DMS114 treated with DMSO at 0.1 percent for 48 hours (cell line): ENCODE data around the gene THADA.
"Not testable (repeated sequence)": the region's sequence is repeated elsewhere in the genome, so short reads cannot be mapped to it uniquely, and the experiment has no call there.

Experiments
- DNase-seq: peaks from one replicate; lab custom pipeline; 2025; ENCODE audit not compliant: unreplicated experiment; lab: John Stamatoyannopoulos, UW

THADA gene

DNA sequence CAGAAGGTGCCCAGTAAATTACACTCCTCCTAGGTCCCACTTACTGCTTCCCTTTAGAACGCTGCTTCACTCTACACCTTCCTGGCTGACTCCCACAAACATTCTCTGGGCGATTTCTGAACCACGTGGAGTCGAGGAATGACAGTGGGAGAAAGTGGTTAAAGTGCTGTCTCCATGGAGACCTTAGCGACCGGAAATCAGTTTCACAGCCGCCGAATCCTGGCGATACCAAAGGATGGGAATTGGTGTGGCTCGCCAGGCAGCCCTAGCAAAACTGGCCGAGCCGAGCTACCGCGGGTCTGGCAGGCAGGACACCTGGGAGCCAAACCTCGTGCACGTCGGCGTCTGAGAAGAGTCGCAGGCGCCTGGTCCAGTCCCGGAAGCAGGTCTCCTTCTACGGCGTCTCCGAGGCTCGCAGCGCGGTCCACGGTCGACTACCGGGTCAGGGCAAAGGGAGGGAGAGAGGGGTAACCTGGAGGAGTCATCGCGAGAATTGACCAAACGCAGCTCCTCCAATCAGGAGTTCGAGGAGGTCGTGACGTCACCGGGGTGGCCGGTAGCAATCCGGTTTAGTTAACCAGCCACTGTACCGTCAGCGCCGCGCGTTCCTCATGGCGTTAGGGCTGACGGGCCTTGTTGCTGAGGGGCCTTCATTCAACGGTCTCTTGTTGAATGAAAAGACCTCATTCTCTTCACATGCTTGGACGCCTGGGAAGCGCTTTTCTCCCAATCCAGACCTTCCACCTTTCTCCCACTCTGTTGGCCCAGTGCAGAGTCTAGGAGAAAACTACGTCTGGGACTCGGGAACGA, at the start of gene THADA:
THADA (minus strand) TSS at position 436 of the 810 bp plus-strand sequence. CDS start 3,646 bp downstream, outside the sequence.
- DNase-seq: peak; percentile 96

DNA sequence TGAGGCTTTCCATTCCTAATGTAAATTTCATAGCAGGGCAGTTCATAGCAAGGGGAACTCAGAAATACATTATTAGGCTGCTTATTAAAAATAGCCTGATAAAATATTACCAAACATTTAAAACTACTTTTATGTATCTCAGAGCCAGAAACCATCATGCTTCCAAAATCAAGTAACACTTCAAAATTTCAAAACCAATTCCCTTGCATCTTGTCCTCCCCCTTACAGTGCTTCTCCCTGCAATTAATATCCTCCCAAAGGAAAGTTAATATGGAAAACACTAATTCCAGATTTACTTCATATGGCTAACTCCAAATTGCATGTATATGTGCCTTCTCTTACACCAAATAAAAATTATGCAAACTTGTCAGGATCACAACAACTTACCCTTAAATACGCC, 47.8 kb upstream of the THADA start:
- no peak for DNase-seq

GRCh38 chr2:43642363-43642762, 46.5 kb upstream of the THADA start:
- no peak for DNase-seq

- DNase-seq: peak; percentile 63
Measured at GRCh38 chr2:43637030-43637803, 41.4 kb upstream of the THADA start, which contains the start of gene PLEKHH2. TSS of gene PLEKHH2 (plus strand) at chr2:43637260. CDS start at chr2:43644674, 7,414 bp downstream.

DNA sequence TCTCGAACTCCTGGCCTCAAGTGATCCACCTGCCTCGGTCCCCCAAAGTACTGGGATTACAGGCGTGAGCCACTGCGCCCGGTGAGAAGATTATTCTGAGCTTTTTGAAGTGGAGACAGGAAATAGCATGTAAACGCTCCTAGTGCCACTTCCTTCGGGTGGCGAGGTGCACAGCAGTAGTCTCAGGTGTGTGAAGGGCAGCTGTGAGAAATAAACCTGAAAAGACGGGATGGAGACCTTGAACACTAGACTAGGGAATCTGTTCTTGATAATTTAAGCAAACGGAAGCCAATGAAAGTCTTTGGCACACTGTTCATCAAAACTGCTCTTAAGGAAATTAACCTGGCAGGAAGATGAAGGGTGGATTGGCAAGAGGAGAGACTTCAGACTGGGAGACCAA, 40.8 kb upstream of the THADA start:
- DNase-seq: no peak

- DNase-seq: not testable (repeated sequence)
Measured at GRCh38 chr2:43636153-43636552, 40.3 kb upstream of the THADA start.

DNA sequence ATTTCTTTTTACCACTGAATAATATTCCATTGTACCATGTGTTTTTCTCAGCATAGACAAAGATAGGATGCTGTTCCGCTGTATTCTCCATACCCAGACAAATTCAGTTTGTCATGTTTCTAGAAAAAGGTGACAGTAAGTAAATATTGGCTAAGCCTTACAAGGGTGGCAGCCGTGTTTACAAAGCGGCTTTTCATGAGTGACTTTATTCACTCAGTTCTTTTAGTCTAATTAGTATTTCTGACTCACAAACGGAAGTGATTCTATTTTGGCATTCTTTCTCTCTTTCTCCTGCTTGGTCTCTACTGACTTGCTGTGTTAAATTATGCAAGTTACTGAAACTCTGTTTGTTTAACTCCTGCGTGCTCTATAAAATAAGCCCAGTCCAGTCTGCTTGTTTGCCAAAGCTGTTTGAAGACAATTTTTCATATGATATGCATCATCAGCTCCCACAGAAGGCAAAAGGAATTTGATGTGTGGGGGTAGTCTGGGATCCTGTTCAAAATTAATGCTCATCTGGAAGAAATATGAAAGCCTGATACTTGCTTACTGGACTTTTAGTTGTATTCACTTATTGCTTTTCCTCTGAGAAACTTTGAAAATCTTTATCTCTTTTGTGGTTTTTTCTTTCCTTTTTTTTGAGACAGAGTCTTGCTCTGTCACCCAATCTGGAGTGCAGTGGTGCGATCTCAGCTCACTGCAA, 38.9 kb upstream of the THADA start:
- DNase-seq: no peak

DNA sequence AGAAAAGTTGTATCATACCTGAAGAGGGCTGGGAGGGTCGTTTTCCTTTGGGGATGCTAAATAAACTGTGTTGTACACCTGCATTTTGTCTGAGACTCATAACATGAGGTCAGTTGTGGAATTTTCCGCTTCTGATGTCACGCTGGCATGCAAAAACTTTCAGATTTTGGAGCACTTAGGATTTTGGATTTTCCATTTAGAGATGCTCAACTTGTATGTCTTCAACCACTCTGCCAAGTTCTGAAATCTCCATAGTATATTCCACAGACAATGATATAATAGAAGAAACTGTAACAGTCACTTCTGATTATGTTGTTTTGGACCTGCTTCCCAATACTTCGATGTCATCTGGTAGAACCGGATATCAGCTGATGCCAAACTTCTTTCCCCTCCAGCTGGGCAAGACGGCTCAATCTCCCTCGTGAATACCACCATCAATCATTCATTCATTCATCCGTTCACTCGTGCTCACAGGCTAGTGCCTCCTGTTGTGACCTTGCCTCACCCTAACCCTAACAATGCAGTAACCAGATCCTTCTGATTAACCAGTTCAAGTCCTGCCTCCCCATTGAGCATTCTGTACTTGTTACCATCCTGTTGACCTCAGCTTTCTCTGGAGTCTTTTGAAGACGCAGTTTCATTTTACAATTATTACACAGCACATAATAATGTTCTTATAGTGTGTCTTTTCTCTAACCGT, 35.9 kb upstream of the THADA start:
- DNase-seq: no peak

GRCh38 chr2:43622931-43623451, 27.2 kb upstream of the THADA start:
- DNase-seq: no peak

DNA sequence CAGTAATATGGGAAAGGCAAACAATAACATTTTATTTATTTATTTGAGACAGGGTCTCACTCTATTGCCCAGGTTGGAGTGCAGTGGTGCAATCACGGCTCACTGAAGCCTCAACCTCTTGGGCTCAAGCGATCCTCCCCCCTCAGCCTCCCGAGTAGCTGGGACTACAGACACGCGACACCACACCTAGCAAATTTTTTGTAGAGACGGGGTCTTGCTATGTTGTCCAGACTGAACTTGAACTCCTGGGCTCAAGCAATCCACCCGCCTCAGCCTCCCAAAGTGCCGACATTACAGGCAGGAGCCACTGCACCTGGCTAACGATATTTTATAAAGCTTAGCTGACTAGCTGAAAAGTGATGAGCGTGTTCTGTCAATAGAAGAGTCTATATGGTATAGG, 23.7 kb upstream of the THADA start:
- no peak for DNase-seq

DNA sequence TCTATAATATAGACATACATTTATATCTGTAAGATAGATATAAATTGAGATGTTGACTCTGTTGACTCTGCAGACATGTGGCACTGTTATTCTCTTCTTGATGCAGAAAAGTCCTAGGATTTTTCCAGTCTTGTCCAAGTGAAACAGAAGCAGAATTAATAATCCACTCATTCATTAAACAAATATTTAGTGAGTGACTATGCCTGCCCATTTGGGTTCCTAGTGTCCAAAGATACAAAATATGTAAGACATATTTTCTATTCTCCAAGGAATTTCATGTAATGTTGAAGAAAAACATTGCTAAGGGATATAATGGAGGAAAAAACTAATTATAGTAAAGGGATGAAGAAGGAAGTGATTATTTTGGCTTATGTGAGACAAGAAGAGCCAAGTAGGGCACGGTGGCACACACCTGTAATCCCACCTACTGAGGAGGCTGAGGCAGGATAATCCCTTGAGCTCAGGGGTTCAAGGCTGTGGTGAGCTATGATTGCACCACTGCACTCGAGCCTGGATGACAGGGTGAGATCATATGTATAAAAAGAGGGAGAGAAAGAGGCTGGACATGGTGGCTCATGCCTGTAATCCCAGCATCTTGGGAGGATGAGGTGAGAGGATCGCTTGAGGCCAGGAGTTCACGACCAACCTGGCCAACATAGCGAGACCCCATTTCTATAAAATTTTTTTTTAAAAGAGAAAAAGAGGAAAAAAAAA, 21.3 kb upstream of the THADA start:
- DNase-seq: no peak

GRCh38 chr2:43612944-43613343, 17.1 kb upstream of the THADA start:
- no peak for DNase-seq

DNA sequence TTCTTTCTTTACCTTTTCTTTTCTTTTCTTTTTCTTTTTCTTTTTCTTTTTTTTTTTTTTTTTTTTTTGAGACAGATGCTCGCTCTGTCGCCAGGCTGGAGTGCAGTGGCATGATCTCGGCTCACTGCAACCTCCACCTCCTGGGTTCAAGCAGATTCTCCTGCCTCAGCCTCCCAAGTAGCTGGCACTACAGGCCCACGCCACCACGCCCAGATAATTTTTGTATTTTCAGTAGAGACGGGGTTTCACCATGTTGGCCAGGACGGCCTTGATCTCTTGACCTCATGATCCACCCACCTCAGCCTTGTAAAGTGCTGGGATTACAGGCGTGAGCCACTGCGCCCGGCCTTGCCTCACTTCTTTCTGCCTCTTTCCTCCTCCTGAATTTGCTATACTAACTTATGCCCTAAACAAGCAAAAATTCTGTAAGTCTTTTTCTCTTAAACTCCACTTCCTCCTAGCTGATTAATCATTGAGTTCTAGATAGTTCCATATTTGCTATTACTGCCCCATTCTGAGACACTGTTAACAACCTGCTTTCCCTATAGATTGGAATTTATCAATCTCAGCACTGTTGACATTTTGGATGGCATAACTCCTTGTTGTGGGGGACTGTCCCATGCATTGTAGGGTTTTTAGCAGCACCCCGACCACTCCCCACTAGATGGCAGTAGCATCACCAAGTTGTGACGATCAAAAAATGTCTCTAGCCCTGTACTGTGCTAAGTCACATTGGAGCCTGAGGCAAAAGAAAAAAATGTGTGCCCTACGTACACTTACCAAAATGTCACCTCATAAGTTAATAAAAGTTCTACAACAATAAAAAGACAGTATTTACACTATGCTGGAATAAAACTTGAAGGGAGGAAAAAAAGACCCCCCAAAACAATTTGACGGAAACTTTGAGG, 16.4 kb upstream of the THADA start:
- DNase-seq: peak; percentile 55

DNA sequence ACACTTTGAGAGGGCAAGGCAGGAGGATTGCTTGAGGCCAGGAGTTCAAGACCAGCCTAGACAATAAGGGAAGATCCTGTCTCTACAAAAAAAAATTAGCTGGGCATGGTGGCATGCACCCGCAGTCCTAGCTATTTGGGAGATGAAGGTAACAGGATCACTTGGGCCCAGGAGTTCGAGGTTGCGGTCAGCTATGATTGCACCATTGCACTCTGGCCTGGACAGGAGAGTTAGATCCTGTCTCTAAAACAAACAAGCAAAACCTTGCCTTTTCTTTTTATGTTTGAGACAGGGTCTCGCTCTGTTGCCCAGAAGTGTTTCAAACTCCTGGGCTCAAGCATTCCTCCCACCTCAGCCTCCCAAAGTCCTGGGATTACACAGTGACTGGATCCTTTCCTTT, 14.5 kb upstream of the THADA start:
- DNase-seq: no peak

- DNase-seq: peak; percentile 10
Measured at GRCh38 chr2:43609290-43609918, 13.6 kb upstream of the THADA start.

- DNase-seq: no peak
Measured at GRCh38 chr2:43605851-43606250, 10.0 kb upstream of the THADA start.

GRCh38 chr2:43605079-43605655, 9.3 kb upstream of the THADA start:
- peak; percentile 52 for DNase-seq

DNA sequence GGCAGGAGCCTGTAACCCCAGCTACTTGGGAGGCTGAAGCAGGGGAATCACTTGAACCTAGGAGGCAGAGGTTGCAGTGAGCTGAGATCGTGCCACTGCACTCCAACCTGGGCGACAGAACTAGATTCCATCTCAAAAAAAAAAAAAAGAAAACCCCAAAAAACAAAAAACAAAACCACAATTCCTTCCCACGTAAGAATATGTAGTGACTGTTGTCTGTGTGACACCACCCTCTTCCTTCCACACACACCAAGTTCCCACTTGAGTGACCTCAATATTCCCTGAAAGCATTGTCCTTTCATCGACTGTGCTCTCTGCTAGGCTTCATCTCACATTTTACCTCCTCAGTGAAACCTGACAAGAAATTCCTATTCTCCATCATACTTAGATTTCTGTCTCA, 8.8 kb upstream of the THADA start:
- no peak for DNase-seq
